Neutrophil (primary cell): ENCODE data around the gene HSF5.
A peak's percentile ranks its signal among the peaks of the same experiment; 100 is the strongest.

Experiments
- H3K27ac ChIP-seq: fragments of 200-600 bp; sonication (generic); 2 replicates; pipeline ENCODE4 v1.5.1; 2016; ENCODE audit warnings: mild to moderate bottlenecking, moderate library complexity
- H3K27me3 ChIP-seq: fragments of 200-600 bp; sonication (generic); 2 replicates; pipeline ENCODE4 v1.6.0; 2016; ENCODE audit warnings: mild to moderate bottlenecking
- H3K36me3 ChIP-seq: fragments of 200-600 bp; sonication (generic); 2 replicates; pipeline ENCODE4 v1.5.1; 2017
- H3K4me1 ChIP-seq, 2 experiments: fragments of 200-600 bp in 1 of 2; sonication (generic) in 1 of 2; 1 replicate in 1 of 2; 2 replicates in 1 of 2; pipeline versions ENCODE4 v1.5.1 to v1.6.1; 2013 to 2016; ENCODE audit warnings: low read depth in 1 of 2, low read length in 1 of 2, mild to moderate bottlenecking in 1 of 2, moderate library complexity in 1 of 2; ENCODE audit not compliant: control insufficient read depth in 1 of 2, insufficient read depth in 1 of 2
- H3K4me3 ChIP-seq, 2 experiments: fragments of 200-600 bp in 1 of 2; sonication (generic) in 1 of 2; 1 replicate in 1 of 2; 2 replicates in 1 of 2; pipeline ENCODE4 v1.5.1; 2013 to 2016; ENCODE audit warnings: low read depth in 1 of 2, low read length in 1 of 2, mild to moderate bottlenecking in 1 of 2, moderate library complexity in 1 of 2
- H3K9me3 ChIP-seq: fragments of 200-600 bp; sonication (generic); 2 replicates; pipeline ENCODE4 v1.5.1; 2016
- CTCF ChIP-seq: fragments of 200-600 bp; sonication (generic); IDR thresholded peaks from 2 replicates; pipeline ENCODE4 v1.5.1; 2016; ENCODE audit warnings: antibody characterized with exemption

HSF5 gene

GRCh38 chr17:58515286-58515685, 27.1 kb upstream of the HSF5 start:
- Histone ChIP-seq H3K4me1 (peaks cover 53 to 57% of the 10 kb centered on the region in 2 experiments), H3K4me3 (peak overlapping the region in 1 of 2 experiments; percentile 66), H3K9me3 (no peaks in the 10 kb centered on the region), H3K27me3 (no peaks in the 10 kb centered on the region), H3K27ac (peak overlapping the region; percentile 95), H3K36me3 (peaks cover 26% of the 10 kb centered on the region)
- TF ChIP-seq CTCF: no peak

GRCh38 chr17:58514770-58515157, 26.6 kb upstream of the HSF5 start:
- no peak for TF ChIP-seq CTCF
- Histone ChIP-seq H3K27me3 (no peaks in the 10 kb centered on the region), H3K27ac (peak overlapping the region; percentile 95), H3K4me3 (peak overlapping the region; percentile 66 to 70), H3K36me3 (peaks cover 31% of the 10 kb centered on the region), H3K9me3 (no peaks in the 10 kb centered on the region), H3K4me1 (peaks cover 53 to 56% of the 10 kb centered on the region in 2 experiments)

- Histone ChIP-seq H3K36me3 (peaks cover 37% of the 10 kb centered on the region), H3K27me3 (no peaks in the 10 kb centered on the region), H3K9me3 (no peaks in the 10 kb centered on the region), H3K4me3 (peak within 1 kb of the TSS; percentile 66 to 70), H3K27ac (peak within 1 kb of the TSS; percentile 95), H3K4me1 (peaks cover 53% of the 10 kb centered on the region in 2 experiments)
- no peak for TF ChIP-seq CTCF
Measured at GRCh38 chr17:58513965-58514769, 26.0 kb upstream of the HSF5 start, which contains the start of gene MTMR4. MTMR4 (minus strand) TSS chr17:58514638; CDS start chr17:58514407, 231 bp downstream.

- H3K4me1 ChIP-seq: peaks cover 45% of the 10 kb centered on the region in 2 experiments
- peaks cover 44% of the 10 kb centered on the region for H3K36me3 ChIP-seq
- TF ChIP-seq CTCF: no peak
- H3K9me3 ChIP-seq: no peaks in the 10 kb centered on the region
- H3K27me3 ChIP-seq: no peaks in the 10 kb centered on the region
- no peak overlapping the region for H3K27ac ChIP-seq
- peak overlapping the region; percentile 66 to 70 for H3K4me3 ChIP-seq
Measured at GRCh38 chr17:58513267-58513964, 25.2 kb upstream of the HSF5 start.

- Histone ChIP-seq H3K36me3 (peaks cover 62% of the 10 kb centered on the region), H3K4me3 (no peak overlapping the region), H3K9me3 (no peaks in the 10 kb centered on the region), H3K4me1 (peaks cover 47 to 51% of the 10 kb centered on the region in 2 experiments), H3K27me3 (no peaks in the 10 kb centered on the region), H3K27ac (no peak overlapping the region)
- no peak for TF ChIP-seq CTCF
Measured at GRCh38 chr17:58510075-58510474, 21.9 kb upstream of the HSF5 start.
